Measurements from ENCODE around the gene ENAM.
"Not testable (repeated sequence)": the region's sequence is repeated elsewhere in the genome, so short reads cannot be mapped to it uniquely, and the experiment has no call there.

ENAM gene

GRCh38 chr4:70678383-70678999 is 49.9 kb downstream of the ENAM start:
- no peak for DNase-seq (ENCODE audit: low read depth in 2 of 3, low spot score in 2 of 3)

- no peak for DNase-seq (ENCODE audit: low read depth in 2 of 3, low spot score in 2 of 3)
Measured at GRCh38 chr4:70680934-70681333, 52.4 kb downstream of the ENAM start.

GRCh38 chr4:70681704-70682103 is 53.2 kb downstream of the ENAM start:
- no peak for DNase-seq (ENCODE audit: low read depth in 2 of 3, low spot score in 2 of 3)

GRCh38 chr4:70682142-70682541 is 53.6 kb downstream of the ENAM start:
- DNase-seq (ENCODE audit: low read depth in 2 of 3, low spot score in 2 of 3), result not testable (repeated sequence)

DNA sequence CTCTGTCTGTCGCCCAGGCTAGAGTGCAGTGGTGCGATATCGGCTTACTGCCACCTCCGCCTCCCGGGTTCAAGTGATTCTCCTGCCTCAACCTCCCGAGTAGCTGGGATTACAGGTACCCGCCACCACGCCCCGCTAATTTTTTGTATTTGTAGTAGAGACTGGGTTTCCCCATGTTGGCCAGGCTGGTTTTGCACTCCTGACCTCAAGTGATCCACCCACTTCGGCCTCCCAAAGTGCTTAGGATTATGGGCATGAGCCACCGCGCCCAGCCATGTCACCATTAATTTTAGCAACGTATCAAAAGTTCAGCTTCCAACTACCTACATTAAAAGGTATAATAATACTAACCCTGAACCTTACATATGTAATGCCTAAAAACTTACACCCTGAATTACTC is 58.8 kb downstream of the ENAM start:
- no peak for DNase-seq (ENCODE audit: low read depth in 2 of 3, low spot score in 2 of 3)

- peak; percentile 76 to 88 (median 87) for DNase-seq (ENCODE audit: low read depth in 2 of 3, low spot score in 2 of 3)
Measured at GRCh38 chr4:70687821-70688794, 59.6 kb downstream of the ENAM start, which contains the start of gene UTP3. TSS of gene UTP3 (plus strand) at chr4:70688532. CDS start at chr4:70688678, 146 bp downstream.

- DNase-seq (ENCODE audit: low read depth in 2 of 3, low spot score in 2 of 3), result no peak
Measured at GRCh38 chr4:70688795-70689231, 60.3 kb downstream of the ENAM start.

- no peak for DNase-seq (ENCODE audit: low read depth in 2 of 3, low spot score in 2 of 3)
Measured at GRCh38 chr4:70691661-70692060, 63.1 kb downstream of the ENAM start.

GRCh38 chr4:70694633-70695032 is 66.1 kb downstream of the ENAM start:
- DNase-seq (ENCODE audit: low read depth in 2 of 3, low spot score in 2 of 3), result not testable (repeated sequence)
